B cell (primary cell): ENCODE results near the gene SRR.

Experiments
- CTCF ChIP-seq: fragments of 200-600 bp; IDR thresholded peaks from one replicate; pipeline ENCODE4 v1.8.0; 2022; ENCODE audit warnings: antibody characterized with exemption, mild to moderate bottlenecking
- EZH2 ChIP-seq: IDR thresholded peaks from 2 replicates; pipeline ENCODE4 v1.6.1; 2012; ENCODE audit warnings: borderline replicate concordance, low read depth, mild to moderate bottlenecking, moderate library complexity, low read length; ENCODE audit not compliant: insufficient read depth, poor library complexity, severe bottlenecking

- TF ChIP-seq CTCF: no peak
- TF ChIP-seq EZH2: no peak
These were observed 54.2 kb downstream of the SRR start for GRCh38 chr17:2357931-2358434.
